ENCODE measurements around the gene SEL1L3. TPM values are rescaled to one million over a fixed set of nuclear protein-coding genes. Genes with fewer than 3 reads are reported as not detected.

The SEL1L3 gene
- total and polyA plus RNA-seq, 2 donors from 2014 or later = 8.2 to 60.3 TPM

GRCh38 chr4:25704516-25704915 is 158.3 kb downstream of the SEL1L3 start:
- no peak for TF ChIP-seq CTCF (IDR thresholded peaks at IDR 0.05; ENCODE audit: borderline replicate concordance, extremely low read depth, insufficient read depth)
- Histone ChIP-seq H3K9ac (ENCODE audit: low read length in 3 of 3) (no peak overlapping the region), H3K4me3 (ENCODE audit: low read length in 3 of 3) (no peak overlapping the region), H3K9me3 (ENCODE audit: control insufficient read depth in 2 of 3, insufficient read depth in 1 of 3, low read length in 3 of 3) (no peaks in the 10 kb centered on the region), H3K27ac (ENCODE audit: low read depth in 2 of 2, low read length in 2 of 2) (no peak overlapping the region), H3K27me3 (ENCODE audit: control insufficient read depth, insufficient read depth, low read length) (no peaks in the 10 kb centered on the region), H3K4me1 (ENCODE audit: control insufficient read depth in 2 of 3, insufficient read depth in 2 of 3, low read depth in 1 of 3, low read length in 3 of 3) (no peaks in the 10 kb centered on the region), H3K36me3 (ENCODE audit: control insufficient read depth in 2 of 3, insufficient read depth in 3 of 3, low read length in 3 of 3) (no peaks in the 10 kb centered on the region)
- DNase-seq (no peak), FAIRE-seq (no peak)
- intact Hi-C loops (cut with DNase I) = no loop called here

GRCh38 chr4:25703731-25704388 is 158.9 kb downstream of the SEL1L3 start:
- Histone ChIP-seq H3K27ac (ENCODE audit: low read depth in 2 of 2, low read length in 2 of 2) (no peak overlapping the region), H3K4me3 (ENCODE audit: low read length in 3 of 3) (no peak overlapping the region), H3K9ac (ENCODE audit: low read length in 3 of 3) (no peak overlapping the region), H3K9me3 (ENCODE audit: control insufficient read depth in 2 of 3, insufficient read depth in 1 of 3, low read length in 3 of 3) (no peaks in the 10 kb centered on the region), H3K27me3 (ENCODE audit: control insufficient read depth, insufficient read depth, low read length) (no peaks in the 10 kb centered on the region), H3K4me1 (ENCODE audit: control insufficient read depth in 2 of 3, insufficient read depth in 2 of 3, low read depth in 1 of 3, low read length in 3 of 3) (no peaks in the 10 kb centered on the region), H3K36me3 (ENCODE audit: control insufficient read depth in 2 of 3, insufficient read depth in 3 of 3, low read length in 3 of 3) (no peaks in the 10 kb centered on the region)
- DNase-seq (no peak), FAIRE-seq (no peak)
- intact Hi-C loops (cut with DNase I) = no loop called here
- TF ChIP-seq CTCF (IDR thresholded peaks at IDR 0.05; ENCODE audit: borderline replicate concordance, extremely low read depth, insufficient read depth) = no peak

- intact Hi-C loops (cut with DNase I) = no loop called here
- Histone ChIP-seq H3K4me1 (ENCODE audit: control insufficient read depth in 2 of 3, insufficient read depth in 2 of 3, low read depth in 1 of 3, low read length in 3 of 3) (no peaks in the 10 kb centered on the region), H3K27me3 (ENCODE audit: control insufficient read depth, insufficient read depth, low read length) (no peaks in the 10 kb centered on the region), H3K9me3 (ENCODE audit: control insufficient read depth in 2 of 3, insufficient read depth in 1 of 3, low read length in 3 of 3) (no peaks in the 10 kb centered on the region), H3K9ac (ENCODE audit: low read length in 3 of 3) (no peak overlapping the region), H3K4me3 (ENCODE audit: low read length in 3 of 3) (no peak overlapping the region), H3K27ac (ENCODE audit: low read depth in 2 of 2, low read length in 2 of 2) (no peak overlapping the region), H3K36me3 (ENCODE audit: control insufficient read depth in 2 of 3, insufficient read depth in 3 of 3, low read length in 3 of 3) (no peaks in the 10 kb centered on the region)
- TF ChIP-seq CTCF (IDR thresholded peaks at IDR 0.05; ENCODE audit: borderline replicate concordance, extremely low read depth, insufficient read depth) = no peak
- no peak for FAIRE-seq
- no peak for DNase-seq
Measured at GRCh38 chr4:25702848-25703247, 159.9 kb downstream of the SEL1L3 start.

GRCh38 chr4:25700661-25701060 is 162.1 kb downstream of the SEL1L3 start:
- no peak for FAIRE-seq

More at GRCh38 chr4:25700661-25701060, 162.1 kb downstream of the SEL1L3 start:
- Histone ChIP-seq H3K9ac (ENCODE audit: low read length in 3 of 3) (no peak overlapping the region), H3K36me3 (ENCODE audit: control insufficient read depth in 2 of 3, insufficient read depth in 3 of 3, low read length in 3 of 3) (no peaks in the 10 kb centered on the region), H3K9me3 (ENCODE audit: control insufficient read depth in 2 of 3, insufficient read depth in 1 of 3, low read length in 3 of 3) (no peaks in the 10 kb centered on the region), H3K27me3 (ENCODE audit: control insufficient read depth, insufficient read depth, low read length) (no peaks in the 10 kb centered on the region), H3K4me1 (ENCODE audit: control insufficient read depth in 2 of 3, insufficient read depth in 2 of 3, low read depth in 1 of 3, low read length in 3 of 3) (no peaks in the 10 kb centered on the region), H3K4me3 (ENCODE audit: low read length in 3 of 3) (no peak overlapping the region), H3K27ac (ENCODE audit: low read depth in 2 of 2, low read length in 2 of 2) (no peak overlapping the region)
- intact Hi-C loops (cut with DNase I) = no loop called here
- no peak for DNase-seq
- TF ChIP-seq CTCF (IDR thresholded peaks at IDR 0.05; ENCODE audit: borderline replicate concordance, extremely low read depth, insufficient read depth) = no peak

Data from kidney (tissue), 14 donors.